K562 (cell line): ENCODE measurements around the gene FLAD1. TPM values are rescaled to one million over a fixed set of nuclear protein-coding genes. Genes with fewer than 3 reads are reported as not detected.

ENCODE experiments used
- ATF7 ChIP-seq: fragments of 450-650 bp; IDR thresholded peaks from 2 replicates; pipeline ENCODE4 v1.7.1; 2014; ENCODE audit warnings: mild to moderate bottlenecking, moderate library complexity
- BACH1 ChIP-seq: fragments of 200-800 bp; sonication (Bioruptor generic); IDR thresholded peaks from 2 replicates; pipeline ENCODE4 v1.6.1; 2016; ENCODE audit warnings: missing genetic modification characterization, missing compliant biosample characterization
- HOXB6 ChIP-seq: fragments of 250-450 bp; sonication (Bioruptor Pico); IDR thresholded peaks from 2 replicates; pipeline ENCODE4 v1.5.1; 2022; ENCODE audit warnings: mild to moderate bottlenecking, borderline replicate concordance
- KAT2B ChIP-seq: IDR thresholded peaks from one replicate; pipeline ENCODE4 v1.6.1; 2012; ENCODE audit warnings: low read depth, mild to moderate bottlenecking, control low read depth, inconsistent platforms, low read length, moderate library complexity
- MAFF ChIP-seq: IDR thresholded peaks from 2 replicates; pipeline ENCODE4 v1.6.1; 2012; ENCODE audit warnings: low read length, improper control_type of control experiment
- MECOM ChIP-seq: fragments of 250-450 bp; sonication (Bioruptor Pico); IDR thresholded peaks from 2 replicates; pipeline ENCODE4 v1.8.0; 2022; ENCODE audit warnings: inconsistent platforms
- MIER1 ChIP-seq: fragments of 450-650 bp; IDR thresholded peaks from 2 replicates; pipeline ENCODE4 v1.6.1; 2016; ENCODE audit warnings: antibody characterized with exemption, mild to moderate bottlenecking, low read depth
- NELFE ChIP-seq: IDR thresholded peaks from 2 replicates; pipeline ENCODE4 v1.6.1; 2011; ENCODE audit warnings: mild to moderate bottlenecking; ENCODE audit not compliant: insufficient read depth, insufficient read length
- NFIC ChIP-seq: fragments of 450-650 bp; IDR thresholded peaks from 2 replicates; pipeline ENCODE4 v1.6.1; 2017; ENCODE audit warnings: mild to moderate bottlenecking, inconsistent platforms
- PML ChIP-seq: IDR thresholded peaks from 2 replicates; pipeline ENCODE4 v1.6.1; 2012; ENCODE audit warnings: low read length, inconsistent platforms
- PPARD ChIP-seq: fragments of 250-450 bp; sonication (Bioruptor Pico); IDR thresholded peaks from 2 replicates; pipeline ENCODE4 v1.8.0; 2022; ENCODE audit warnings: inconsistent platforms, mild to moderate bottlenecking, moderate library complexity
- TOE1 ChIP-seq, 2 experiments: fragments of 450-650 bp in 1 of 2; sonication (generic) in 1 of 2; formaldehyde crosslinking in 1 of 2; IDR thresholded peaks; 2 replicates each; pipeline versions ENCODE4 v1.7.1 to v1.8.0; 2016 to 2022; ENCODE audit warnings: borderline replicate concordance in 2 of 2, mild to moderate bottlenecking in 2 of 2, antibody characterized with exemption in 1 of 2, inconsistent platforms in 1 of 2, low read depth in 1 of 2, missing genetic modification reagents in 1 of 2, moderate library complexity in 1 of 2
- ZNF431 ChIP-seq: sonication (generic); formaldehyde crosslinking; IDR thresholded peaks from 2 replicates; pipeline ENCODE4 v1.8.0; 2022; ENCODE audit warnings: mild to moderate bottlenecking, missing genetic modification reagents
- polyA plus RNA-seq, 8 experiments: library from polyadenylated mRNA; depleted of rRNA in 4 of 8; stranded (reverse) in 5 of 8; unstranded in 3 of 8; fragments of >200 nt; fragmentation: Nextera tagmentation in 2 of 8; fragmentation: Illumina TruSeq in 1 of 8; extraction: Ambion mirVana in 2 of 8; extraction: Trizol in 1 of 8; gene quantifications; 2 replicates each; pipeline versions ENCODE4 v1.2.1 to v1.2.3, GENCODE V29; 2011 to 2014; ENCODE audit warnings: inconsistent platforms in 1 of 8, missing spikeins in 1 of 8
- total RNA-seq, 7 experiments: library from RNA; depleted of rRNA in 6 of 7; stranded (reverse); fragments of >200 nt in 6 of 7; fragmentation: Illumina TruSeq in 2 of 7; extraction: Trizol in 2 of 7; gene quantifications; 2 replicates each; pipeline versions ENCODE4 v1.2.1 to v1.2.3, GENCODE V29; 2011 to 2021; ENCODE audit warnings: low replicate concordance in 1 of 7
- TF ChIP-seq, protein P1 (sequence below): fragments of 450-650 bp; IDR thresholded peaks from one replicate; pipeline ENCODE4 v1.6.1; 2018; ENCODE audit warnings: mild to moderate bottlenecking, moderate library complexity; ENCODE audit not compliant: partially characterized antibody
- TF ChIP-seq, protein P2 (sequence below): fragments of 450-650 bp; IDR thresholded peaks from 2 replicates; pipeline ENCODE4 v1.6.1; 2016; ENCODE audit warnings: mild to moderate bottlenecking, moderate library complexity

FLAD1 gene
- total and polyA plus RNA-seq, 9 of the 15 experiments (the other 6 are each of a cell fraction or from before 2014, with no cell fraction given): 24.9 to 85.8 (median 67.0) TPM

DNA sequence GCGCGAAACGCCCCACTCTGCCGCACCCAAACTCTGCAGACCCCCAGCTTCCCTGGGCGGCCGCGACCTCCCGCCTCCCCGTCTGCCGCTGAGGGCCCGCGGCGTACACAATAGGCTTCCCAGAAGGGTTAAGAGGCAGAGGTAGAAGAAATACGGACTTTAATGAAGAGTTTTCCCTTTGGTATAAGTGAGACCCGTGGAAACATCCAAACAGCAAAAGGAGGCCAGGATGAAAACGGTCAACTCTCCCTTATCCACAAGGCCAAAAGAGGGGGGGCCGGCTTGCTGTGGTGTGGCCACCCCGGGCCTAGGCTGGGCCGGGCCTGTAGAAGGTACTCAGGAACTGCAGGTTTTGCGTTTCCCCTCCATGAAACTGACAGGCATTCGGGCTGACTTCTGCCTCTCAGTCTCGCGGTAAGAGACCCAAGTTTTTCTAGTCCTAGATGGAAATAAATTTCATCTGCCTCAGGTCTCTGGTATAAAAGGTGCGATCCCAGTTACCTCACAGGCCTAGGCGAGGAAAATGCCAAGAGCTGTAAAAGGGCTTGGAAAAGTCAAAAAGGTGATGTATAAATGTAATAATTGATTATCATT, 20.9 kb upstream of the FLAD1 start (continued):
- TF ChIP-seq MECOM (CRISPR knock-in tag) (no peak), MIER1 (no peak), BACH1 (tag) (no peak), NELFE (no peak), NFIC (no peak), KAT2B (no peak), HOXB6 (CRISPR knock-in tag) (no peak), TOE1 (IDR thresholded peaks at IDR 0.05; ENCODE audit: borderline replicate concordance) (no peak), TOE1 (CRISPR knock-in tag; IDR thresholded peaks at IDR 0.05; ENCODE audit: borderline replicate concordance, low read depth) (no peak), PML (no peak), MAFF (no peak), ATF7 (no peak), ZNF431 (CRISPR knock-in tag) (no peak), PPARD (CRISPR knock-in tag) (no peak)
- TF ChIP-seq, protein P1, sequence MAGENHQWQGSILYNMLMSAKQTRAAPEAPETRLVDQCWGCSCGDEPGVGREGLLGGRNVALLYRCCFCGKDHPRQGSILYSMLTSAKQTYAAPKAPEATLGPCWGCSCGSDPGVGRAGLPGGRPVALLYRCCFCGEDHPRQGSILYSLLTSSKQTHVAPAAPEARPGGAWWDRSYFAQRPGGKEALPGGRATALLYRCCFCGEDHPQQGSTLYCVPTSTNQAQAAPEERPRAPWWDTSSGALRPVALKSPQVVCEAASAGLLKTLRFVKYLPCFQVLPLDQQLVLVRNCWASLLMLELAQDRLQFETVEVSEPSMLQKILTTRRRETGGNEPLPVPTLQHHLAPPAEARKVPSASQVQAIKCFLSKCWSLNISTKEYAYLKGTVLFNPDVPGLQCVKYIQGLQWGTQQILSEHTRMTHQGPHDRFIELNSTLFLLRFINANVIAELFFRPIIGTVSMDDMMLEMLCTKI: no peak
- TF ChIP-seq, protein P2, sequence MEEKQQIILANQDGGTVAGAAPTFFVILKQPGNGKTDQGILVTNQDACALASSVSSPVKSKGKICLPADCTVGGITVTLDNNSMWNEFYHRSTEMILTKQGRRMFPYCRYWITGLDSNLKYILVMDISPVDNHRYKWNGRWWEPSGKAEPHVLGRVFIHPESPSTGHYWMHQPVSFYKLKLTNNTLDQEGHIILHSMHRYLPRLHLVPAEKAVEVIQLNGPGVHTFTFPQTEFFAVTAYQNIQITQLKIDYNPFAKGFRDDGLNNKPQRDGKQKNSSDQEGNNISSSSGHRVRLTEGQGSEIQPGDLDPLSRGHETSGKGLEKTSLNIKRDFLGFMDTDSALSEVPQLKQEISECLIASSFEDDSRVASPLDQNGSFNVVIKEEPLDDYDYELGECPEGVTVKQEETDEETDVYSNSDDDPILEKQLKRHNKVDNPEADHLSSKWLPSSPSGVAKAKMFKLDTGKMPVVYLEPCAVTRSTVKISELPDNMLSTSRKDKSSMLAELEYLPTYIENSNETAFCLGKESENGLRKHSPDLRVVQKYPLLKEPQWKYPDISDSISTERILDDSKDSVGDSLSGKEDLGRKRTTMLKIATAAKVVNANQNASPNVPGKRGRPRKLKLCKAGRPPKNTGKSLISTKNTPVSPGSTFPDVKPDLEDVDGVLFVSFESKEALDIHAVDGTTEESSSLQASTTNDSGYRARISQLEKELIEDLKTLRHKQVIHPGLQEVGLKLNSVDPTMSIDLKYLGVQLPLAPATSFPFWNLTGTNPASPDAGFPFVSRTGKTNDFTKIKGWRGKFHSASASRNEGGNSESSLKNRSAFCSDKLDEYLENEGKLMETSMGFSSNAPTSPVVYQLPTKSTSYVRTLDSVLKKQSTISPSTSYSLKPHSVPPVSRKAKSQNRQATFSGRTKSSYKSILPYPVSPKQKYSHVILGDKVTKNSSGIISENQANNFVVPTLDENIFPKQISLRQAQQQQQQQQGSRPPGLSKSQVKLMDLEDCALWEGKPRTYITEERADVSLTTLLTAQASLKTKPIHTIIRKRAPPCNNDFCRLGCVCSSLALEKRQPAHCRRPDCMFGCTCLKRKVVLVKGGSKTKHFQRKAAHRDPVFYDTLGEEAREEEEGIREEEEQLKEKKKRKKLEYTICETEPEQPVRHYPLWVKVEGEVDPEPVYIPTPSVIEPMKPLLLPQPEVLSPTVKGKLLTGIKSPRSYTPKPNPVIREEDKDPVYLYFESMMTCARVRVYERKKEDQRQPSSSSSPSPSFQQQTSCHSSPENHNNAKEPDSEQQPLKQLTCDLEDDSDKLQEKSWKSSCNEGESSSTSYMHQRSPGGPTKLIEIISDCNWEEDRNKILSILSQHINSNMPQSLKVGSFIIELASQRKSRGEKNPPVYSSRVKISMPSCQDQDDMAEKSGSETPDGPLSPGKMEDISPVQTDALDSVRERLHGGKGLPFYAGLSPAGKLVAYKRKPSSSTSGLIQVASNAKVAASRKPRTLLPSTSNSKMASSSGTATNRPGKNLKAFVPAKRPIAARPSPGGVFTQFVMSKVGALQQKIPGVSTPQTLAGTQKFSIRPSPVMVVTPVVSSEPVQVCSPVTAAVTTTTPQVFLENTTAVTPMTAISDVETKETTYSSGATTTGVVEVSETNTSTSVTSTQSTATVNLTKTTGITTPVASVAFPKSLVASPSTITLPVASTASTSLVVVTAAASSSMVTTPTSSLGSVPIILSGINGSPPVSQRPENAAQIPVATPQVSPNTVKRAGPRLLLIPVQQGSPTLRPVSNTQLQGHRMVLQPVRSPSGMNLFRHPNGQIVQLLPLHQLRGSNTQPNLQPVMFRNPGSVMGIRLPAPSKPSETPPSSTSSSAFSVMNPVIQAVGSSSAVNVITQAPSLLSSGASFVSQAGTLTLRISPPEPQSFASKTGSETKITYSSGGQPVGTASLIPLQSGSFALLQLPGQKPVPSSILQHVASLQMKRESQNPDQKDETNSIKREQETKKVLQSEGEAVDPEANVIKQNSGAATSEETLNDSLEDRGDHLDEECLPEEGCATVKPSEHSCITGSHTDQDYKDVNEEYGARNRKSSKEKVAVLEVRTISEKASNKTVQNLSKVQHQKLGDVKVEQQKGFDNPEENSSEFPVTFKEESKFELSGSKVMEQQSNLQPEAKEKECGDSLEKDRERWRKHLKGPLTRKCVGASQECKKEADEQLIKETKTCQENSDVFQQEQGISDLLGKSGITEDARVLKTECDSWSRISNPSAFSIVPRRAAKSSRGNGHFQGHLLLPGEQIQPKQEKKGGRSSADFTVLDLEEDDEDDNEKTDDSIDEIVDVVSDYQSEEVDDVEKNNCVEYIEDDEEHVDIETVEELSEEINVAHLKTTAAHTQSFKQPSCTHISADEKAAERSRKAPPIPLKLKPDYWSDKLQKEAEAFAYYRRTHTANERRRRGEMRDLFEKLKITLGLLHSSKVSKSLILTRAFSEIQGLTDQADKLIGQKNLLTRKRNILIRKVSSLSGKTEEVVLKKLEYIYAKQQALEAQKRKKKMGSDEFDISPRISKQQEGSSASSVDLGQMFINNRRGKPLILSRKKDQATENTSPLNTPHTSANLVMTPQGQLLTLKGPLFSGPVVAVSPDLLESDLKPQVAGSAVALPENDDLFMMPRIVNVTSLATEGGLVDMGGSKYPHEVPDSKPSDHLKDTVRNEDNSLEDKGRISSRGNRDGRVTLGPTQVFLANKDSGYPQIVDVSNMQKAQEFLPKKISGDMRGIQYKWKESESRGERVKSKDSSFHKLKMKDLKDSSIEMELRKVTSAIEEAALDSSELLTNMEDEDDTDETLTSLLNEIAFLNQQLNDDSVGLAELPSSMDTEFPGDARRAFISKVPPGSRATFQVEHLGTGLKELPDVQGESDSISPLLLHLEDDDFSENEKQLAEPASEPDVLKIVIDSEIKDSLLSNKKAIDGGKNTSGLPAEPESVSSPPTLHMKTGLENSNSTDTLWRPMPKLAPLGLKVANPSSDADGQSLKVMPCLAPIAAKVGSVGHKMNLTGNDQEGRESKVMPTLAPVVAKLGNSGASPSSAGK: no peak
